GM21526 (cell line): ENCODE results near the gene RAD50.
"Not testable (repeated sequence)": the region's sequence is repeated elsewhere in the genome, so short reads cannot be mapped to it uniquely, and the experiment has no call there.

Experiments used
- ATAC-seq: cut with Tn5 transposase; IDR thresholded peaks from one replicate; pipeline ENCODE4 v1.9.1; 2021; ENCODE audit warnings: moderate library complexity; ENCODE audit not compliant: unreplicated experiment, low FRiP score

Gene RAD50

DNA sequence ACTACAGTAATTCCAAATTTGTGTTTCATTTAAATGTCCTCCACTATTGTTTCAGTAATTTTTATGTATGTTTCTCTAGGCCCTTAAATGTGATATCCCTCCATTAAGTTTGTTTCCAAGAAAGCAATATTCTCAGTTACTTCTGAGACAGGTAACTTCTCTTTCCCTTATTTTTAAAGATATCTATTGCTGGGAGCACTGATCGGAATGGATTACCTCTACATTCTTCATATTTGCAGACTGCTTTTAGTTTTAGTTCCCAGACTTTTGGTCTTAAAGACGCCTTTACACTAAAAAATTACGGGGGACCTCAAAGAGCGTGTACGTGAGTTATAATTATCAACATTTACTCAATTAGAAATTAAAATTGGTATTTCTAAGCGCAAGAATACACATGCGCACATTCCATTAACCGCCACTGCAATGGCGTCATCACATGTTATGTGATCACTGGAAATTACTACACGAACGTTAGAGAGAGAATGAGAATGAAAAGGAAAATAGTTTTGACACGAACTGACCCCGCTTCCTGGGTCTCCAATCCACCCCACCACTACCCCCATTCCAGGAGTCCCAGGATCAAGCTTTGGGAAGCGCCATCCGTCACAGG, 519 bp upstream of the RAD50 start:
- ATAC-seq: no peak

DNA sequence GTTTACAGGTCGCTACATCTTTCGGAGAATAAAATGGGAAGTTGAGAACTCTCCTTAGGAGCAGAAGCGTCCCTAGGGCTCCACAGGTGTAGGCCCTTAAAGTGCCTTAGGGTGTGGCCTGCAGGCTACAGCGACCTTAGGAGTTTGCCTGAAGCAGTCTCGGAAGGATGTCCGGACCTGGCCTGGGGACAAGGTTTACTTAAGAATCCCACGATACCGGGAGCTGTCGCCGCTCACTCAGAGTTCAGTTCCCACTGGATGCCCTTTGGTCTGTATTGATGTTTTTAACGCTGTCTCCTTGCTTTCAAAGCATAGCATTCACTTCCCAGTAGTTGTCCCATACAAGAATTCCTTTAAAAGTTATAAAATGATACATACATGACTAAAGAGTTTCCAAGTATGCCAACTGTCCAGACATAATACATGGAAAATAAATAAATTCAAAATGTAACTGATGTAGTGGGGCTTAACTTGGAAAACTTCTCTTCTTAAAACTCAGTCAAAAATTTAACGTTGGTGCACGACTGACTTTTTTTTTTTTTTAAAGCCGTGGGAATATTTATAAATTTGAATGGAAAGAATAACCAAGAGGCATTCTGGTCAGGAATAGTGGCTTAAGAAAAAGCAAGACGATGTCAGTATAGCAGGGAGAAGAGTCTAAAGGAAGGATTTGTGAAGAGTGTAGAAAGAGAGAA, 848 bp downstream of the RAD50 start:
- peak; percentile 50 for ATAC-seq

DNA sequence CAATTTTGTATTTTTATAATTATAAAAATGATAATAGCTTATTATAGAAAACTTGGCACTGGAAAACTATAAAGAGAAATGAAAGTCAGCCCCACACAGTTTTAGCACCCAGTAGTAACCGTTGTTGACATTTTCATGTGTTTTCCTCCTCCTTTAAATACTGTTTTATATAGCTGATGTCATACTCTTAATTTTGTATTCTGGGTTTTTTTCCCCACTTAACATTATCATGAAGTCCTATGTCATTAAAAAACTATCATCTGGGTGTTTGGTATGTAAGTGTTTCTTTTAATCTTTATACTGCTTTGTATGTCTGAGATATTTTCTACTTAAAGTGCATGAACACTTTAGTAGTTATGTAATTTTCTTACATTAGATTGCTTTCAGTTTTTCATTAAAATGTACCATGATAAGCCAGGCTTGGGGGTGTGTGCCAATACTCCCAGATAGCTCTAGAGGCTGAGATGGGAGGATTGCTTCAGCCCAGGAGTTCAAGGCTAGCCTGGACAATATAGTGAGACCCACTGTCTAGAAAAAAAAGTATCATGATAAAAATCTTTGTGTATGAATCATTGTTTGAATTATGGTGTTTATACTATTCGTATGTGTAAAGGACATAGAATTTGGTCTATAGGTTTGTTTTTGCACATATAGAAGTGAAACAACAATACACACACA, 2.7 kb downstream of the RAD50 start:
- no peak for ATAC-seq

DNA sequence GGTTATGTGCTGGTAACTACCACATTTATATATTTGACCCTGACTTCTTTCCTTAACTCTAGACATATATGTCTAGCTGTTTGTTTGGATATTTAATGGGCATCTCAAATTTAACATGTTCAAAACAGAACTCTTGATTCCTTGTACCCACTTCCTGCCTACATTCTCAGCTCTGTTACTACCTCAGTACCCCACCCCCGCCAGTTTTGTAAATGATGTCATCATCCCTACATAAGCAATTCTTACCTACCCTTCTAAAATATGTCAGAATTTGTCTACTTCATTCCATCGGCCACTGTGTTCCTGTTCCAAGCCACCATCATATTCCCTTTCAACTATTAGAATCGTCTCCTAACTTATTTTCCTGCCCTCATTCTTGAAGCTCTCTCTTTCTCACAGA, 4.8 kb downstream of the RAD50 start:
- no peak for ATAC-seq

DNA sequence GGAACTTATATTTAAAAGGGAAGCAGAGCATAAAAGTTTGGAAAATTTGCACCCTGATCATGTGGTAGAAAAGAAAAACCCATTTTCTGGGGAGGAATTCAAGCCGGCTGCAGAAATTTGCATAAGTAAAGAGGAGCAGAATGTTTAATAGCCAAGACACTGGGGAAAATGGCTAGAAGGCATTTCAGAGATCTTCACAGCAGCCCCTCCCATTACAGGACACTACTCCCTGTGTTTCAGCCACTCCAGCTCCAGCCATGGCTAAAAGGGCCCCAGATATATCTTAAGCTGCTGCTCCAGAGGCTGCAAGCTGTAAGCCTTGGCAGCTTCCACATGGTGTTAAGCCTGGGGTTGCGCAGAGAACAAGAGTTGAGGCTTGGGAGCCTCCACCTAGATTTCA, 7.8 kb downstream of the RAD50 start:
- not testable (repeated sequence) for ATAC-seq

DNA sequence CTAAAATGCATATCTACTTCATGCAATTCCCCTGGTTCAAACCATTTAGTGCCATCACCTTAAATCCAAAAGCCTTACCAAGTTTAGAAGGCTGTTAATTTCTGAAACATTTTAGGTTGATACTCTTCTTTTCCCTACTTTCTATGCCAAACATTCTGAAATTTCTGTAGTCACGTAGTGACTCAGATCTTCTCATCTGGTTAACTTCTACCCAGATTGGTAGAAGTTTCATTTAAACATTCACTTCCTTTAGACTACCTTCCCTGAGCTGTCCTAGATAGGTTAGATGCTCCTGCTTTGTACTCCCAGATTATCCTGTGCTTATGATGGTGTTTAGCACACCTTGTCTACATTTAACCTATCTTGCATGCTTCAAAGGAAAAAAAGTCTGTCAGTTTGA, 9.9 kb downstream of the RAD50 start:
- ATAC-seq: no peak

DNA sequence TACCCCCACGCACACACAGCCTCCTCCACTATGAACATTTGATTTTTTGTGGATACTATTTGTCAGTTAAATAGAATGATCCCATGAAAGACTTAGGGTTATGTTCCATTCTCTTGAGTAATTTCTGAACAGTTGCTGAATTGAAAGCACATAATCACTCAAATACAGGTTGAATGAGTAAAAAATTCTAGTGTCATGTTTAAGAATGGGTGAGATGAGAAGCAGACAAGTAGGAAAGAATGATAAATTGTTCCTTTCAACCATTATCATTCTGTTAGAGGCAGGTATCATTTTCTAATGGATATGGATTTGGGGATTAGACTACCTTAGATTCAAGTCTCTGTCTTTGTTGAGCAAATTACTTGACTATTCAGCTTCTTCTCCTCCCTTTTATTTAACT, 19.3 kb downstream of the RAD50 start:
- ATAC-seq: no peak

DNA sequence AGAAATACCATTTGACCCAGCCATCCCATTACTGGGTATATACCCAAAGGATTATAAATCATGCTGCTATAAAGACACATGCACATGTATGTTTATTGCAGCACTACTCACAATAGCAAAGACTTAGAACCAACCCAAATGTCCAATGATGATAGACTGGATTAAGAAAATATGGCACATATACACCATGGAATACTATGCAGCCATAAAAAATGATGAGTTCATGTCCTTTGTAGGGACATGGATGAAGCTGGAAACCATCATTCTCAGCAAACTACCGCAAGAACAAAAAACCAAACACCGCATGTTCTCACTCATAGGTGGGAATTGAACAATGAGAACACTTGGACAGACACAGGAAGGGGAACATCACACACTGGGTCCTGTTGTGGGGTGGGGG, 27.8 kb downstream of the RAD50 start:
- ATAC-seq: not testable (repeated sequence)

DNA sequence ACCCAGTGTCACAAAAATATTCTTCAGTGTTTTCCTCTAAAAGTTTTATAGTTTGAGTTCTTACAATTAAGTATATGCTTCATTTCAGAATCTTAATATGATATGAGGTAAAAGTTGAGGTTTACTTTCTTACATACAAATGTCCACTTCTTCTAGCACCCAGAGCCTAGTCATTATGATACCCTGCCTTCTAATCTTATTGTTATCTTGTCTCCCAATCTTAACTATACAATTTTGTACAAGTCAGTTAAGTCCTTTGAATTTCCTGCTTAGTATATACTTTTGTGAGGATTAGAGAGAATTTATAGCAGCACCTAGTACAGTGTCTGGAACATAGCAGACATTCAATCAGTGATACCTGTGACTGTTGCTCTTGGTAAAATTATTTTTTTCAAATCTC, 29.3 kb downstream of the RAD50 start:
- ATAC-seq: no peak

DNA sequence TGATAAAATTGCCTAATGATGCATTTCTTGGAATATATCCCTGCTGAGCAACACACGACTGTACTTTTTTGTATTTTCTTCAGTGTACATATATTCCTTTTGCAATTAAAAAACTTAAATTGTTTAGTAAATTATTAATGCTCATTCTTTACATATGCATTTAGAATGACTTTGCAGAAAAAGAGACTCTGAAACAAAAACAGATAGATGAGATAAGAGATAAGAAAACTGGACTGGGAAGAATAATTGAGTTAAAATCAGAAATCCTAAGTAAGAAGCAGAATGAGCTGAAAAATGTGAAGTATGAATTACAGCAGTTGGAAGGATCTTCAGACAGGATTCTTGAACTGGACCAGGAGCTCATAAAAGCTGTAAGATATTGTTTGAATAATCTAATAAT, 32.7 kb downstream of the RAD50 start:
- no peak for ATAC-seq

DNA sequence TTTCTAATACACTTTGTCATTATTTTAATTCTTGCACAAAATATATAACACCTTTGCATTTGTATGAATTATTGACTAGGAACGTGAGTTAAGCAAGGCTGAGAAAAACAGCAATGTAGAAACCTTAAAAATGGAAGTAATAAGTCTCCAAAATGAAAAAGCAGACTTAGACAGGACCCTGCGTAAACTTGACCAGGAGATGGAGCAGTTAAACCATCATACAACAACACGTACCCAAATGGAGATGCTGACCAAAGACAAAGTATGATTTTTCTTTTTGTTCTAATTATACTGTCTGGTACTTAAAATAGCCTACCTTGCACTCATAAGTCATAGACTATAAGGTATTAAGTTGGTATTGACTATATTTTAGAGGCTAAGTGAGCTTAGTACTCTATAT, 34.4 kb downstream of the RAD50 start:
- ATAC-seq: no peak

DNA sequence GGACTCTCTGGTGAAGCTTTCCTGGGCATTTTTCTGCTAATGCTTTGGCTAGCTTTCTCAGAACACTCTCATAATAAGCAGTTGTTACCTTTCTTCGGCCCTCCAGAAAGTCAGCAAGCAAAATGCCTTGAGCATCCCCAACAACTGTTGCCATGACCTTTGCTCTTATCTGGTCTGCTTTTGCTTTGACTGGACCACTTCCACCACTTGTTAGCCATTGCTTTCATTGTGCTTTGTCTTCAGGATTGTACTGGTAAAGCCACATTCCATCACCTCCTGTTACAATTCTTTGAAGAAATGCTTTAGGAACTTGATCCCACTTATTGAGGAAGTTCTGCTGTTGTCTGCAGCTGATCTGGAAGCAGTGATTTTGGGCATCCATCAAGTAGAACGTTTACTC, 35.7 kb downstream of the RAD50 start:
- ATAC-seq: no peak

DNA sequence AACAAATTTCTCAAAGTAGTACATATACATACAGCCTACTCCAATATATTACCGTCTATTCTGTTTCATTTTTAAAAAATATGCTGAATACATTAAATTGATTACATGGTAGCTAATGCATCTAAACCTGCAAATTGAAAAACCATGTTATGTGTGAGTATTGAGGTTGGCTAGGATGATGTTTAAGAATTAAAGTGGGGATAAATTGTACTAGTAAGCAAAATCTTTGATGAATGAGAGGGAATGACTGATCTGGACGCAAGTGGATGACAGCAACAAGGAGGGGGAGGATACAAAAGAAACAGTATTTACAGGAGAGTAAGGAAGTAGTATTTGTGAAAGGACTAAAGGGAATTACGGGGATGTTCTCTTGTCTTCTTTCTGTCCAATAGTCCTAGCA, 37.4 kb downstream of the RAD50 start:
- no peak for ATAC-seq

DNA sequence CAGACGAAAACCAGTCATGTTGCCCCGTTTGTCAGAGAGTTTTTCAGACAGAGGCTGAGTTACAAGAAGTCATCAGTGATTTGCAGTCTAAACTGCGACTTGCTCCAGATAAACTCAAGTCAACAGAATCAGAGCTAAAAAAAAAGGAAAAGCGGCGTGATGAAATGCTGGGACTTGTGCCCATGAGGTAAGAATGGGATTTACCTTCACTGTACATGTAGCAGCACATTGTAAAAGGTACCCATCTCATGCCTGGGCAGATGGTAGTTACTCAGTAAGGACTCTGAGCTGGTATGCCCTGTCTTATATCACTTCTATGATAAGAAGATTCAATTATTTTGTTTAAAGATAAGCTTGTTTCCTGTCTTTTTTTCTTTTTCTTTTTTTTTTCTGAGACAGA, 38.8 kb downstream of the RAD50 start:
- no peak for ATAC-seq

DNA sequence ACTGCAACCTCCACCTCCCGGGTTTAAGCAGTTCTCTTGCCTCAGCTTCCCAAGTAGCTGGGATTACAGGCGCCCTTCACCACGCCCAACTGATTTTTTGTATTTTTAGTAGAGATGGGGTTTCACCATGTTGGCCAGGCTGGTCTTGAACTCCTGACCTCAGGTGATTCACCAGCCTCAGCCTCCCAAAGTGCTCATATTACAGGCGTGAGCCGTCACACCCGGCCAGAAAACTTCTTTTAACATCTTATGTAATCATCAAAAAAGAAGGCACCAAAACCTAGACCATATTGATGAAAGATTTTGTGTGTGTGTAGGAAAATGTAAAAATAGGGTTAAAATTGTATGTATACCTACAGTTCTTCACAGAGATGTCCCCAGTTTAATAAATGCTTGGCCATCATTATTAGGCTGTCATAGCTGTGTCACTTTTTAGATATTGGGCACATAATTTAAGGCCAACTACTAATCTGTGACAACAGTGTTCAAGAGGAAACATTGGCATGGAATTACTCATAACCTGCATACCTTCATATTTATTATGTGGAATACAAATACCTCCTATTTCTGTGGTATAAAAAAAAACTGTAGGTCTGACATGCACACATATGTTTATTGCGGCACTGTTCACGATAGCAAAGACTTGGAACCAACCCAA, 44.4 kb downstream of the RAD50 start:
- ATAC-seq: no peak

DNA sequence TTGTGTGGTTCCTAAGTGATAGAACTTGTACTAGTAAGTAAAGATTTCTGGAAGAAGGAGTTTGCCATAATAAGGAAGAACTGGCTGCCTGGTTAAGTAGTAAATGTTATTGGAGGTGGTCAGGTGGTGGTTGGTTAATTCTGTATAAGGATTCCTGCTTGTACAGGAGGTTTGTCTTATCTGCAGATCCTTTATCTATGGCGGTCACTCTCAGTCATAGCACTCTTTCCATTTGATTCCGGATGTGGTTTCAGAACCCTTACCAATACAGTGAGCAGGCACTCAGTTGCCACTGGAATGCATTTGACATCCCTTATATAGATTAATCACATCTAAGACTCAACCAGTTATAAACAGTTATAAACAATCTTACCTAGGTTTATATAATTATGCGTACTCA, 50.3 kb downstream of the RAD50 start:
- no peak for ATAC-seq

DNA sequence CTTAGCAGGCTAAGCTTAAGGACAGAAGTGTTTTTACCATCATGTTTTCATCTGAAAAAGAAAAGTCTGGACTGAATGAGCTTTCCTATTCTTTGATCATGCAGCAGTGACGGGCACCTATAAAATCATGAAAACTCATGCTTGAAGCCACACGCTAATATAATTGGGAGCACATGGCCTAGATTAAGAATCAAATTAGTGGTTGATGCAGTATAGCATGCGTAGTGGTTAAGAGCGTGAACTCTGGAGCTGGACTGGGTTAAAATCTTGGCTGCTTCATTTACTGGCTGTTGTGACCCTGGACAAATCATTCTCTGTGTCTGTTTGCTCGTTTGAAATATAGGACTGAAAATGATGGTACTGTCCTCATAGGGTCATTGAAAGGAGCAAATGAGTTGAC, 51.3 kb downstream of the RAD50 start:
- ATAC-seq: no peak

DNA sequence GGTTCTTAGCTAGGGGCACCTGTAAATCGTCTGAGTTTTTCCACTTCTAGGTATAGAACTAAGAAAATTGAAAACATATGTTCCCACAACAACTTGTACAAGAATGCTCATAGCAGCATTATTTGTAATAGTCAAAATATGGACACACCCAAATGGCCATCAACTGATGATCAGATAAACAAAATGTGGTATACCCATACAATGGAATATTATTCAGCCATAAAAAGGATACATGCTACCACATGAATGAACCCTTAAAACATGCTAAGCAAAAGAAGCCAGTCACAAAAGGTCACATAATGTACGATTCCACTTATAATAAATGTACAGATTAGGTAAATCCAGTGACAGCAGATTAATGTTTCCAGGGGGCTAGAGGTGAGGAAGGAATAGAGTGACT, 55.2 kb downstream of the RAD50 start:
- ATAC-seq: no peak

DNA sequence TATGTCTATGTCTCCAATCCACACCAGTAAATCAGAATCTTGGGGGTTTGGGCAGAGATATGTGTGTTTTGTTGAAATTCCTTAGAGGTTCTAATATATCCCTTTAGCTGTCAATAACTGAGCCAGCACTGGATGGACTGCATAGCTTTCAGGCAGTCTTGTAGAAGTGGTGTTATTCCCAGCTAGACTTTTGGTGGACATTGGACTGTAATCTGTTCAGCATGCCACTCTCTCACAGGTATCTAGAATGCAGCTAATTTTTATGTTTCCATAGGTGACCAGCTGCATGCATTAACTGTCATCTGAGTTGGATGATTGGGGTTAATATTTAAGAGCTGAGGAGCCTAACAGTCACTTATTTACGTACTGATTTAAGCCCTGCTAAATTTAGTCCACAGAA, 56.1 kb downstream of the RAD50 start:
- no peak for ATAC-seq

DNA sequence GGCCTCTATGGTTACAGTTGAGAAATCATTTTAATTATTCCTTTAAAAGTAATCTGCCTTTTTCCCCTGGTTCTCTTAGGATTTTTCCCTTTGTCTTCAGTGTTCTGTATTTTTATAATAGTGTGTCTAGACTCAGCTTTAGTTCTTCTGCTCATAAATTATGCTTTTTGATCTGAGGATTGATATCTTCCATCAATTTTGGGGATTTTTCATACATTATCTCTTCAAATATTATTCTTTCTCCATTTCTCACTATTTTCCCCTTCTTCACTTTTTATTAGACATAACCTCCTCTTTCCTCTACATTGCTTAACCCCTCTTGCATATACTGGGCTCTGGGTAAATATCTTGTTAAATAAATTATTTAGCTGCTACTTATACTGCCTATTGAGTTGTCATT, 64.9 kb downstream of the RAD50 start:
- ATAC-seq: no peak

DNA sequence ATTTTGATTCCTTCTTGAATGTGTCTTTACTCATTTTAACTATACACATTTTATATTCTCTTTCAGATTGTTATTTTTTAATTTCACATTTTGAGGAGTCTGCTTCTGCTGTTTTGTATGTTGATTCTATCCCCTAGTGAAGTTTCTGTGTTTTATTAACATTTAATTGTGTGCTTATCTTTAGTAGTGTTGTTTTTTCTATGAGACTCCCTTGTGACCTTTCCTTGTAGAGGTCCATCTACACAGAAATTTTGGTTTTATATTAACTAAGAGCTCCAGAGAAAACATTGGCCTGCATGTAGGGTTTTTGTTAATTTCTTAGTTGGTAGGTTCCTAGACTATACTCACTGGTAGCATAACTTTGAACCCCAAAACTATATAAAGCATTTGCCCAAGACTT, 65.8 kb downstream of the RAD50 start:
- no peak for ATAC-seq

DNA sequence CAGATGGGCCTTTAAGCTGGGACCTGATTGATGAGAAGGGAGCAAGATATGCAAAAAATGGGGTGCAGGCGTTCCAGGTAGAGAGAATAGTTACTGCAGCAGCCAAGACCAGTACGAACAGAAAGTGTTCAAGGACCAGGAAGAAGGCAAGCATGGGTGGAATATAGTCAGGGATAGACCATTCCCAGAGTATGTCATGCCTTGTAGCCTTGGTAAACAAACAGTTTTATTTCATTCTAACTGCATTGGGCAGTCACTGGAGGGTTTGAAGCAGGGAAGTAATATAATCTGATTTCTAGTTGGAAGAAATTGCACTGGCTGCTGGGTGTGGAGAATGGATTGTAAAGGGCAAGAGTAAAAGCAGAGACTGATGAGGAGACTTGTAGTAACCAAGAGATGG, 70.7 kb downstream of the RAD50 start:
- ATAC-seq: no peak
